GM13977 (cell line): ENCODE data around the gene CTNND2.

Source experiments
- DNase-seq: peaks from one replicate; pipeline ENCODE4 v3.0.0; 2012; ENCODE audit warnings: low spot score
- CTCF ChIP-seq: IDR thresholded peaks from 2 replicates; pipeline ENCODE4 v1.5.1; 2012; ENCODE audit warnings: mild to moderate bottlenecking, control low read depth; ENCODE audit not compliant: insufficient read depth; ENCODE audit errors: extremely low read depth, missing control alignments
- in situ Hi-C: fragments of 300-500 bp; cut with MboI; formaldehyde crosslinking; loops from one replicate; pipeline ENCODE4 v1.12.0; 2022; ENCODE audit warnings: low sequenced_read_pairs, low pct_unique_long_range_greater_than_20kb, mixed read lengths, inconsistent platforms; ENCODE audit not compliant: unreplicated experiment

Gene CTNND2

GRCh38 chr5:10985091-10985720 lies 919.0 kb downstream of the CTNND2 start:
- no peak for TF ChIP-seq CTCF
- in situ Hi-C loops: no loop called here
- no peak for DNase-seq

GRCh38 chr5:10984021-10984715 lies 920.1 kb downstream of the CTNND2 start:
- in situ Hi-C loops: no loop called here
- no peak for TF ChIP-seq CTCF
- no peak for DNase-seq

- in situ Hi-C loops: no loop called here
- DNase-seq: no peak
- no peak for TF ChIP-seq CTCF
Observed at GRCh38 chr5:10982626-10983025, 921.6 kb downstream of the CTNND2 start.

- TF ChIP-seq CTCF: no peak
- in situ Hi-C loops: no loop called here
- DNase-seq: no peak
Observed at GRCh38 chr5:10981932-10982331, 922.3 kb downstream of the CTNND2 start.

- TF ChIP-seq CTCF: no peak
- no peak for DNase-seq
- in situ Hi-C loops: no loop called here
Observed at GRCh38 chr5:10977011-10977410, 927.2 kb downstream of the CTNND2 start.

- in situ Hi-C loops: no loop called here
- DNase-seq: no peak
- no peak for TF ChIP-seq CTCF
Observed at GRCh38 chr5:10975945-10976344, 928.3 kb downstream of the CTNND2 start.

GRCh38 chr5:10974850-10975249 lies 929.4 kb downstream of the CTNND2 start:
- DNase-seq: no peak
- in situ Hi-C loops: no loop called here
- no peak for TF ChIP-seq CTCF
